IgD-negative memory B cell (primary cell): ENCODE measurements around the gene KCNH1. TPM values are rescaled to one million over a fixed set of nuclear protein-coding genes. Genes with fewer than 3 reads are reported as not detected.
"Not testable (repeated sequence)": the region's sequence is repeated elsewhere in the genome, so short reads cannot be mapped to it uniquely, and the experiment has no call there.

Source experiments
- H3K27ac Mint-ChIP-seq, 3 donors: one replicate each; pipeline ENCODE4 v1.8.0; 2020 to 2022; ENCODE audit warnings: mild to moderate bottlenecking in 3 of 3, mixed read lengths in 3 of 3, moderate library complexity in 1 of 3
- H3K27me3 Mint-ChIP-seq: one replicate; pipeline ENCODE4 v1.8.0; 2021; ENCODE audit warnings: mixed read lengths
- H3K36me3 Mint-ChIP-seq: one replicate; pipeline ENCODE4 v1.8.0; 2020; ENCODE audit warnings: mild to moderate bottlenecking, mixed read lengths
- H3K4me1 Mint-ChIP-seq, 3 donors: one replicate each; pipeline ENCODE4 v1.8.0; 2020 to 2022; ENCODE audit warnings: mixed read lengths in 3 of 3, mild to moderate bottlenecking in 1 of 3
- H3K4me3 Mint-ChIP-seq, 4 donors: one replicate each; pipeline ENCODE4 v1.8.0; 2020 to 2022; ENCODE audit warnings: mild to moderate bottlenecking in 4 of 4, mixed read lengths in 4 of 4, moderate library complexity in 3 of 4
- H3K9me3 Mint-ChIP-seq, 3 donors: one replicate each; pipeline ENCODE4 v1.8.0; 2020 to 2021; ENCODE audit warnings: mixed read lengths in 3 of 3, mild to moderate bottlenecking in 1 of 3
- polyA plus RNA-seq: library from polyadenylated mRNA; unstranded; fragments of 300-500 nt; fragmentation: Illumina TruSeq; gene quantifications from one replicate; pipeline ENCODE4 v1.2.3, GENCODE V29; 2021

The KCNH1 gene
- polyA plus RNA-seq, 1 donor from 2014 or later = 0.14 TPM

- no peaks in the 10 kb centered on the region for H3K4me1 Mint-ChIP-seq
- no peak overlapping the region for H3K4me3 Mint-ChIP-seq
- peaks cover 3% of the 10 kb centered on the region for H3K27me3 Mint-ChIP-seq
- H3K36me3 Mint-ChIP-seq = no peaks in the 10 kb centered on the region
- H3K27ac Mint-ChIP-seq = no peak overlapping the region
- peaks cover 0 to 5% (median 3%) of the 10 kb centered on the region in 3 donors for H3K9me3 Mint-ChIP-seq
These were observed 67.1 kb downstream of the KCNH1 start for GRCh38 chr1:211066781-211067384.

- H3K27me3 Mint-ChIP-seq, H3K36me3 Mint-ChIP-seq, H3K4me3 Mint-ChIP-seq, H3K9me3 Mint-ChIP-seq, H3K27ac Mint-ChIP-seq, H3K4me1 Mint-ChIP-seq: not testable (repeated sequence)
These were observed 92.1 kb downstream of the KCNH1 start for GRCh38 chr1:211041838-211042237.

- Mint-ChIP-seq H3K36me3 (no peaks in the 10 kb centered on the region), H3K27ac (no peak overlapping the region), H3K9me3 (peaks cover 0 to 4% (median 0%) of the 10 kb centered on the region in 3 donors), H3K27me3 (no peaks in the 10 kb centered on the region), H3K4me3 (no peak overlapping the region), H3K4me1 (no peaks in the 10 kb centered on the region)
These were observed 96.9 kb downstream of the KCNH1 start for GRCh38 chr1:211037095-211037494.

- H3K4me3 Mint-ChIP-seq = no peak overlapping the region
- H3K4me1 Mint-ChIP-seq = no peaks in the 10 kb centered on the region
- H3K27me3 Mint-ChIP-seq = no peaks in the 10 kb centered on the region
- H3K36me3 Mint-ChIP-seq = no peaks in the 10 kb centered on the region
- peaks cover 0 to 4% (median 0%) of the 10 kb centered on the region in 3 donors for H3K9me3 Mint-ChIP-seq
- no peak overlapping the region for H3K27ac Mint-ChIP-seq
These were observed 97.4 kb downstream of the KCNH1 start for GRCh38 chr1:211036381-211037060.

GRCh38 chr1:211035821-211036380 lies 98.0 kb downstream of the KCNH1 start:
- no peaks in the 10 kb centered on the region for H3K36me3 Mint-ChIP-seq
- no peaks in the 10 kb centered on the region for H3K27me3 Mint-ChIP-seq
- no peak overlapping the region for H3K27ac Mint-ChIP-seq
- no peaks in the 10 kb centered on the region for H3K4me1 Mint-ChIP-seq
- H3K9me3 Mint-ChIP-seq = peaks cover 0 to 4% (median 0%) of the 10 kb centered on the region in 3 donors
- no peak overlapping the region for H3K4me3 Mint-ChIP-seq

- H3K9me3 Mint-ChIP-seq = peaks cover 0 to 4% (median 0%) of the 10 kb centered on the region in 3 donors
- no peak overlapping the region for H3K4me3 Mint-ChIP-seq
- no peaks in the 10 kb centered on the region for H3K4me1 Mint-ChIP-seq
- no peaks in the 10 kb centered on the region for H3K27me3 Mint-ChIP-seq
- no peaks in the 10 kb centered on the region for H3K36me3 Mint-ChIP-seq
- H3K27ac Mint-ChIP-seq = no peak overlapping the region
These were observed 99.9 kb downstream of the KCNH1 start for GRCh38 chr1:211033921-211034525.

- H3K9me3 Mint-ChIP-seq = no peaks in the 10 kb centered on the region
- no peaks in the 10 kb centered on the region for H3K4me1 Mint-ChIP-seq
- H3K36me3 Mint-ChIP-seq = no peaks in the 10 kb centered on the region
- no peak overlapping the region for H3K4me3 Mint-ChIP-seq
- H3K27ac Mint-ChIP-seq = no peak overlapping the region
- peaks cover 2% of the 10 kb centered on the region for H3K27me3 Mint-ChIP-seq
These were observed 109.0 kb downstream of the KCNH1 start for GRCh38 chr1:211024901-211025300.

- H3K27me3 Mint-ChIP-seq = peaks cover 11% of the 10 kb centered on the region
- H3K9me3 Mint-ChIP-seq = peaks cover 0 to 4% (median 0%) of the 10 kb centered on the region in 3 donors
- H3K27ac Mint-ChIP-seq = no peak overlapping the region
- no peaks in the 10 kb centered on the region for H3K4me1 Mint-ChIP-seq
- H3K36me3 Mint-ChIP-seq = no peaks in the 10 kb centered on the region
- no peak overlapping the region for H3K4me3 Mint-ChIP-seq
These were observed 114.7 kb downstream of the KCNH1 start for GRCh38 chr1:211019266-211019665.

GRCh38 chr1:211018690-211019089 lies 115.3 kb downstream of the KCNH1 start:
- Mint-ChIP-seq H3K36me3 (no peaks in the 10 kb centered on the region), H3K9me3 (peaks cover 0 to 4% (median 0%) of the 10 kb centered on the region in 3 donors), H3K4me3 (no peak overlapping the region), H3K27ac (no peak overlapping the region), H3K4me1 (no peaks in the 10 kb centered on the region), H3K27me3 (peaks cover 11% of the 10 kb centered on the region)

- peaks cover 9% of the 10 kb centered on the region for H3K27me3 Mint-ChIP-seq
- H3K36me3 Mint-ChIP-seq = no peaks in the 10 kb centered on the region
- H3K4me3 Mint-ChIP-seq = no peak overlapping the region
- H3K9me3 Mint-ChIP-seq = peaks cover 0 to 4% (median 0%) of the 10 kb centered on the region in 3 donors
- H3K4me1 Mint-ChIP-seq = no peaks in the 10 kb centered on the region
- H3K27ac Mint-ChIP-seq = no peak overlapping the region
These were observed 116.8 kb downstream of the KCNH1 start for GRCh38 chr1:211017075-211017718.

GRCh38 chr1:211014275-211014674 lies 119.7 kb downstream of the KCNH1 start:
- peaks cover 13% of the 10 kb centered on the region for H3K27me3 Mint-ChIP-seq
- no peaks in the 10 kb centered on the region for H3K4me1 Mint-ChIP-seq
- no peaks in the 10 kb centered on the region for H3K36me3 Mint-ChIP-seq
- H3K4me3 Mint-ChIP-seq = no peak overlapping the region
- no peak overlapping the region for H3K27ac Mint-ChIP-seq
- peaks cover 0 to 8% (median 0%) of the 10 kb centered on the region in 3 donors for H3K9me3 Mint-ChIP-seq

GRCh38 chr1:211013346-211014240 lies 120.4 kb downstream of the KCNH1 start:
- Mint-ChIP-seq H3K4me1 (no peaks in the 10 kb centered on the region), H3K27ac (no peak overlapping the region), H3K9me3 (peaks cover 0 to 6% (median 0%) of the 10 kb centered on the region in 3 donors), H3K4me3 (no peak overlapping the region), H3K36me3 (no peaks in the 10 kb centered on the region), H3K27me3 (peaks cover 14% of the 10 kb centered on the region)

- H3K4me1 Mint-ChIP-seq = not testable (repeated sequence)
These were observed 122.8 kb downstream of the KCNH1 start for GRCh38 chr1:211011128-211011527.

GRCh38 chr1:211009944-211010343 lies 124.0 kb downstream of the KCNH1 start:
- peaks cover 0 to 4% (median 0%) of the 10 kb centered on the region in 3 donors for H3K9me3 Mint-ChIP-seq
- no peak overlapping the region for H3K4me3 Mint-ChIP-seq
- no peaks in the 10 kb centered on the region for H3K36me3 Mint-ChIP-seq
- H3K27me3 Mint-ChIP-seq = peaks cover 9% of the 10 kb centered on the region
- H3K4me1 Mint-ChIP-seq = no peaks in the 10 kb centered on the region
- no peak overlapping the region for H3K27ac Mint-ChIP-seq

More at GRCh38 chr1:211011128-211011527, 122.8 kb downstream of the KCNH1 start:
- H3K27ac Mint-ChIP-seq, H3K9me3 Mint-ChIP-seq, H3K36me3 Mint-ChIP-seq, H3K4me3 Mint-ChIP-seq: not testable (repeated sequence)
- H3K27me3 Mint-ChIP-seq = peaks cover 15% of the 10 kb centered on the region
